ENCODE measurements around the gene CYP3A7. TPM values are rescaled to one million over a fixed set of nuclear protein-coding genes. Genes with fewer than 3 reads are reported as not detected.

The CYP3A7 gene
- polyA plus RNA-seq, 1 of the 3 experiments (the other 2 are of a cell fraction), result not detected

- H3K27ac ChIP-seq (ENCODE audit: low read depth in 2 of 2, low read length in 1 of 2), result no peak overlapping the region
- H3K4me3 ChIP-seq (ENCODE audit: low read depth in 2 of 2, low read length in 1 of 2), result peak overlapping the region in 1 of 2 experiments; percentile 18; a peak in 1 of 4 replicates
- H3K36me3 ChIP-seq (replicated peaks in 1 of 2; ENCODE audit: control insufficient read depth in 1 of 2, insufficient read depth in 2 of 2, low read length in 1 of 2), result no peaks in the 10 kb centered on the region
- no peaks in the 10 kb centered on the region for H4K20me1 ChIP-seq (ENCODE audit: insufficient read depth)
- peaks cover 0 to 5% of the 10 kb centered on the region in 2 experiments; a peak in 1 of 4 replicates for H3K4me1 ChIP-seq (ENCODE audit: control insufficient read depth in 1 of 2, insufficient read depth in 2 of 2, low read depth in 1 of 2, low read length in 1 of 2)
- H3K4me2 ChIP-seq, result peak overlapping the region; percentile 21
- CTCF ChIA-PET, result interaction anchor here (1.3 to 1.4 kb wide), 2 partner anchors 47 to 63 kb away, joined by 3 to 5 read pairs; partner anchors contain the start of gene ZSCAN25
- H3K79me2 ChIP-seq (ENCODE audit: insufficient read depth), result no peaks in the 10 kb centered on the region
- no peaks in the 10 kb centered on the region for H3K27me3 ChIP-seq (ENCODE audit: insufficient read depth)
- POLR2A ChIA-PET, result no interaction called here
- no peak for DNase-seq
- H3F3A ChIP-seq (replicated peaks; ENCODE audit: insufficient read depth), result no peaks in the 10 kb centered on the region
- no peak overlapping the region for H3K9ac ChIP-seq
- WGBS (ENCODE audit: low lambda C conversion rate), result 14% methylated on average over 4 of the region's 4 CpGs
- H2AFZ ChIP-seq (ENCODE audit: low read depth), result no peak overlapping the region
- no peaks in the 10 kb centered on the region for H3K9me2 ChIP-seq
- TF ChIP-seq FOSL2 (IDR thresholded peaks at IDR 0.05; ENCODE audit: borderline replicate concordance, low read depth) (peak; percentile 34; the same call in 1 of the 2 replicates), JUND (IDR thresholded peaks at IDR 0.05) (peak; percentile 25; the same call in 1 of the 2 replicates), EP300 (IDR thresholded peaks at IDR 0.05; ENCODE audit: borderline replicate concordance in 1 of 2, low read depth in 1 of 2, low read length in 1 of 2) (no peak)
- TF ChIP-seq, protein P1, sequence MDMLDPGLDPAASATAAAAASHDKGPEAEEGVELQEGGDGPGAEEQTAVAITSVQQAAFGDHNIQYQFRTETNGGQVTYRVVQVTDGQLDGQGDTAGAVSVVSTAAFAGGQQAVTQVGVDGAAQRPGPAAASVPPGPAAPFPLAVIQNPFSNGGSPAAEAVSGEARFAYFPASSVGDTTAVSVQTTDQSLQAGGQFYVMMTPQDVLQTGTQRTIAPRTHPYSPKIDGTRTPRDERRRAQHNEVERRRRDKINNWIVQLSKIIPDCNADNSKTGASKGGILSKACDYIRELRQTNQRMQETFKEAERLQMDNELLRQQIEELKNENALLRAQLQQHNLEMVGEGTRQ (IDR thresholded peaks at IDR 0.05; ENCODE audit: borderline replicate concordance, low read depth, low read length), result no peak
- H3K9me3 ChIP-seq, result no peaks in the 10 kb centered on the region
These were observed 56.0 kb downstream of the CYP3A7 start for GRCh38 chr7:99679032-99679399.

GRCh38 chr7:99677648-99678045, 57.3 kb downstream of the CYP3A7 start:
- no peak overlapping the region for H3K9ac ChIP-seq
- CTCF ChIA-PET, result no interaction called here
- H3K27me3 ChIP-seq (ENCODE audit: insufficient read depth), result no peaks in the 10 kb centered on the region
- POLR2A ChIA-PET, result no interaction called here
- no peak overlapping the region for H3K4me2 ChIP-seq
- H3K4me1 ChIP-seq (ENCODE audit: control insufficient read depth in 1 of 2, insufficient read depth in 2 of 2, low read depth in 1 of 2, low read length in 1 of 2), result peaks cover 0 to 5% of the 10 kb centered on the region in 2 experiments; a peak in 1 of 4 replicates
- no peaks in the 10 kb centered on the region for H3K79me2 ChIP-seq (ENCODE audit: insufficient read depth)
- no peaks in the 10 kb centered on the region for H3K9me2 ChIP-seq
- H3K36me3 ChIP-seq (replicated peaks in 1 of 2; ENCODE audit: control insufficient read depth in 1 of 2, insufficient read depth in 2 of 2, low read length in 1 of 2), result no peaks in the 10 kb centered on the region
- DNase-seq, result no peak
- H3K9me3 ChIP-seq, result no peaks in the 10 kb centered on the region
- H3K27ac ChIP-seq (ENCODE audit: low read depth in 2 of 2, low read length in 1 of 2), result no peak overlapping the region
- no peak overlapping the region for H2AFZ ChIP-seq (ENCODE audit: low read depth)
- no peaks in the 10 kb centered on the region for H4K20me1 ChIP-seq (ENCODE audit: insufficient read depth)
- TF ChIP-seq, protein P2, sequence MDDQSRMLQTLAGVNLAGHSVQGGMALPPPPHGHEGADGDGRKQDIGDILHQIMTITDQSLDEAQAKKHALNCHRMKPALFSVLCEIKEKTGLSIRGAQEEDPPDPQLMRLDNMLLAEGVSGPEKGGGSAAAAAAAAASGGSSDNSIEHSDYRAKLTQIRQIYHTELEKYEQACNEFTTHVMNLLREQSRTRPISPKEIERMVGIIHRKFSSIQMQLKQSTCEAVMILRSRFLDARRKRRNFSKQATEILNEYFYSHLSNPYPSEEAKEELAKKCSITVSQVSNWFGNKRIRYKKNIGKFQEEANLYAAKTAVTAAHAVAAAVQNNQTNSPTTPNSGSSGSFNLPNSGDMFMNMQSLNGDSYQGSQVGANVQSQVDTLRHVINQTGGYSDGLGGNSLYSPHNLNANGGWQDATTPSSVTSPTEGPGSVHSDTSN (IDR thresholded peaks at IDR 0.05), result no peak
- no peak for TF ChIP-seq MXI1 (IDR thresholded peaks at IDR 0.05; ENCODE audit: low read depth, low read length)
- TF ChIP-seq FOXJ3 (CRISPR knock-in tag; IDR thresholded peaks at IDR 0.05), result no peak
- TF ChIP-seq GATA2 (CRISPR knock-in tag; IDR thresholded peaks at IDR 0.05), result no peak
- no peak for TF ChIP-seq CHD2 (IDR thresholded peaks at IDR 0.05; ENCODE audit: low read length, partially characterized antibody)
- no peak for TF ChIP-seq TEAD4 (IDR thresholded peaks at IDR 0.05; ENCODE audit: borderline replicate concordance, insufficient read depth)
- no peak for TF ChIP-seq YY1 (IDR thresholded peaks at IDR 0.05; ENCODE audit: low read depth)
- TF ChIP-seq POLR2AphosphoS5 (IDR thresholded peaks at IDR 0.05; ENCODE audit: low read depth, low read length), result no peak
- TF ChIP-seq TCF12 (IDR thresholded peaks at IDR 0.05), result no peak
- TF ChIP-seq ELF1 (IDR thresholded peaks at IDR 0.05), result no peak
- no peak for TF ChIP-seq NFIC (IDR thresholded peaks at IDR 0.05; ENCODE audit: borderline replicate concordance)
- TF ChIP-seq EZH2phosphoT487 (IDR thresholded peaks at IDR 0.05; ENCODE audit: borderline replicate concordance, low read depth), result no peak
- TF ChIP-seq TAF1 (IDR thresholded peaks at IDR 0.05; ENCODE audit: borderline replicate concordance, low read depth, low read length), result no peak
- TF ChIP-seq EP300 (IDR thresholded peaks at IDR 0.05; ENCODE audit: borderline replicate concordance in 1 of 2, low read depth in 1 of 2, low read length in 1 of 2), result no peak
- no peak for TF ChIP-seq MEF2A (IDR thresholded peaks at IDR 0.05; ENCODE audit: borderline replicate concordance, low read depth)
- TF ChIP-seq, protein P1 (IDR thresholded peaks at IDR 0.05; ENCODE audit: borderline replicate concordance, low read depth, low read length), result no peak
- TF ChIP-seq, protein P3, sequence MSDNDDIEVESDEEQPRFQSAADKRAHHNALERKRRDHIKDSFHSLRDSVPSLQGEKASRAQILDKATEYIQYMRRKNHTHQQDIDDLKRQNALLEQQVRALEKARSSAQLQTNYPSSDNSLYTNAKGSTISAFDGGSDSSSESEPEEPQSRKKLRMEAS (IDR thresholded peaks at IDR 0.05; ENCODE audit: low read depth), result no peak
- WGBS (ENCODE audit: low lambda C conversion rate), result 56% methylated on average over 2 of the region's 2 CpGs
- no peak overlapping the region for H3K4me3 ChIP-seq (ENCODE audit: low read depth in 2 of 2, low read length in 1 of 2)
- no peaks in the 10 kb centered on the region for H3F3A ChIP-seq (replicated peaks; ENCODE audit: insufficient read depth)

Data from SK-N-SH (cell line).